ENCODE measurements around the gene PCDH1. TPM values are rescaled to one million over a fixed set of nuclear protein-coding genes. Genes with fewer than 3 reads are reported as not detected.

Gene PCDH1
- total RNA-seq, 1 donor from 2014 or later = 11.5 TPM

DNA sequence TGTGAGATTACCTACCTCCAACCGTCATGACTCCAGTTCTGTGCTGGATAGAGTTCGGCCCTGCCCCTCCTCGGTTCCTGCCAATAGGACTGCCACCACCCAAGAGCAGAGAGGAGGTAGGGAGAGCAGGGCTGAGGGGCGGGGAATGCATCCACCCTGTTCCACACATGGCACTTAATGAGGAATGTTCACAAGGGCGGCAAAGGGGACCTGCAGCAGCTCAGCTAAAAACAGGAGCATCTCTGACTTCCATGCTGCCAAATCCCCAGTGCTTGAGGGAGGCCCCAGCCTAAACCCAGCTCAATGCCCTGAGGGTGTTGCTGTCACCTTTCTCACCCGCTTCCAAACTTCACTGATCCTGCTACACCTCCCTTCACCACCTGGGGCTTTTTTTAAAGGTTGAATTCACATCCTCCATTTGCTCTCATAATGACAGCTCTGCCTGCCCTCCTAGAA, 37.7 kb upstream of the PCDH1 start:
- H3K9me3 Mint-ChIP-seq (ENCODE audit: unreplicated experiment) = no peaks in the 10 kb centered on the region

DNA sequence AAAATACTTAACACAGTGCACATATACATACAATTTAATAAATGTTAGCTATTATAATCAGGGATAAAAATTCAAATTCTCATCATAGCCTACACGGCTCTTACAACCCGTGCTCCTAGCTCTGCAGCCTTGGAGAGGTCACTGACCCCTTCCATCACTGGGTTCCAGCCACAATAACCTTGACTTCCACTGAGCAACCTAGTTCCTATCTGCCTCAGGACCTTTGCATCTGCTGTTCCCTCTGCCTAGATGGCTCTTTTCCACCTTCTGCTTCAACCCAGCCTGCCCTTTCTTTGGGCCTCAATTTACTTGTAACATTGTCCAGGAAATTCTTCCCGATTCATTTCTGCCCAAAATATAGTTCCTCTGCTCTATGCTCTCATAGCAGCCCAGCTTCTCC, 36.6 kb upstream of the PCDH1 start:
- Histone ChIP-seq H3K36me3 (ENCODE audit: insufficient read depth, low read length) (no peaks in the 10 kb centered on the region), H4K20me1 (ENCODE audit: insufficient read depth, low read length) (no peaks in the 10 kb centered on the region), H2AFZ (ENCODE audit: low read depth, low read length) (no peak overlapping the region), H3K4me3 (ENCODE audit: insufficient read depth, low read depth, low read length) (no peak overlapping the region), H3K4me2 (ENCODE audit: low read length) (no peak overlapping the region), H3K9me3 (ENCODE audit: insufficient read depth, low read depth, low read length) (no peaks in the 10 kb centered on the region), H3K27ac (ENCODE audit: low read depth, low read length) (no peak overlapping the region), H3K79me2 (ENCODE audit: insufficient read depth, low read length) (no peaks in the 10 kb centered on the region), H3K9ac (ENCODE audit: low read length) (no peak overlapping the region), H3K27me3 (ENCODE audit: insufficient read depth, low read length) (peaks cover 22% of the 10 kb centered on the region), H3K4me1 (ENCODE audit: insufficient read depth, low read length) (peaks cover 4% of the 10 kb centered on the region)
- Mint-ChIP-seq H3K27ac (ENCODE audit: unreplicated experiment) (no peak overlapping the region), H3K27me3 (ENCODE audit: low read depth, unreplicated experiment) (peaks cover 41% of the 10 kb centered on the region), H3K36me3 (ENCODE audit: low read depth, unreplicated experiment) (no peaks in the 10 kb centered on the region), H3K4me3 (ENCODE audit: unreplicated experiment) (peak overlapping the region; percentile 17), H3K9me3 (ENCODE audit: unreplicated experiment) (no peaks in the 10 kb centered on the region), H3K4me1 (ENCODE audit: low read depth, unreplicated experiment) (no peaks in the 10 kb centered on the region)
- TF ChIP-seq, protein P1, sequence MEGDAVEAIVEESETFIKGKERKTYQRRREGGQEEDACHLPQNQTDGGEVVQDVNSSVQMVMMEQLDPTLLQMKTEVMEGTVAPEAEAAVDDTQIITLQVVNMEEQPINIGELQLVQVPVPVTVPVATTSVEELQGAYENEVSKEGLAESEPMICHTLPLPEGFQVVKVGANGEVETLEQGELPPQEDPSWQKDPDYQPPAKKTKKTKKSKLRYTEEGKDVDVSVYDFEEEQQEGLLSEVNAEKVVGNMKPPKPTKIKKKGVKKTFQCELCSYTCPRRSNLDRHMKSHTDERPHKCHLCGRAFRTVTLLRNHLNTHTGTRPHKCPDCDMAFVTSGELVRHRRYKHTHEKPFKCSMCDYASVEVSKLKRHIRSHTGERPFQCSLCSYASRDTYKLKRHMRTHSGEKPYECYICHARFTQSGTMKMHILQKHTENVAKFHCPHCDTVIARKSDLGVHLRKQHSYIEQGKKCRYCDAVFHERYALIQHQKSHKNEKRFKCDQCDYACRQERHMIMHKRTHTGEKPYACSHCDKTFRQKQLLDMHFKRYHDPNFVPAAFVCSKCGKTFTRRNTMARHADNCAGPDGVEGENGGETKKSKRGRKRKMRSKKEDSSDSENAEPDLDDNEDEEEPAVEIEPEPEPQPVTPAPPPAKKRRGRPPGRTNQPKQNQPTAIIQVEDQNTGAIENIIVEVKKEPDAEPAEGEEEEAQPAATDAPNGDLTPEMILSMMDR (IDR thresholded peaks at IDR 0.05; ENCODE audit: insufficient read depth, low read depth, low read length) = no peak
- no peak for TF ChIP-seq EZH2 (IDR thresholded peaks at IDR 0.05; ENCODE audit: insufficient read depth, low read length)
- DNase-seq (ENCODE audit: low read depth) (no peak), FAIRE-seq (no peak)

More for the DNA sequence above, 37.7 kb upstream of the PCDH1 start:
- Histone ChIP-seq H3K4me3 (ENCODE audit: insufficient read depth, low read depth, low read length) (no peak overlapping the region), H3K79me2 (ENCODE audit: insufficient read depth, low read length) (no peaks in the 10 kb centered on the region), H3K36me3 (ENCODE audit: insufficient read depth, low read length) (no peaks in the 10 kb centered on the region), H3K9me3 (ENCODE audit: insufficient read depth, low read depth, low read length) (no peaks in the 10 kb centered on the region), H3K4me1 (ENCODE audit: insufficient read depth, low read length) (peaks cover 4% of the 10 kb centered on the region), H3K27me3 (ENCODE audit: insufficient read depth, low read length) (peaks cover 22% of the 10 kb centered on the region), H3K9ac (ENCODE audit: low read length) (no peak overlapping the region), H4K20me1 (ENCODE audit: insufficient read depth, low read length) (no peaks in the 10 kb centered on the region), H2AFZ (ENCODE audit: low read depth, low read length) (no peak overlapping the region), H3K27ac (ENCODE audit: low read depth, low read length) (no peak overlapping the region), H3K4me2 (ENCODE audit: low read length) (no peak overlapping the region)
- FAIRE-seq (no peak), DNase-seq (ENCODE audit: low read depth) (no peak)
- Mint-ChIP-seq H3K36me3 (ENCODE audit: low read depth, unreplicated experiment) (no peaks in the 10 kb centered on the region), H3K4me3 (ENCODE audit: unreplicated experiment) (no peak overlapping the region), H3K27me3 (ENCODE audit: low read depth, unreplicated experiment) (peaks cover 41% of the 10 kb centered on the region), H3K27ac (ENCODE audit: unreplicated experiment) (no peak overlapping the region), H3K4me1 (ENCODE audit: low read depth, unreplicated experiment) (no peaks in the 10 kb centered on the region)
- TF ChIP-seq, protein P1 (IDR thresholded peaks at IDR 0.05; ENCODE audit: insufficient read depth, low read depth, low read length) = no peak
- no peak for TF ChIP-seq EZH2 (IDR thresholded peaks at IDR 0.05; ENCODE audit: insufficient read depth, low read length)

DNA sequence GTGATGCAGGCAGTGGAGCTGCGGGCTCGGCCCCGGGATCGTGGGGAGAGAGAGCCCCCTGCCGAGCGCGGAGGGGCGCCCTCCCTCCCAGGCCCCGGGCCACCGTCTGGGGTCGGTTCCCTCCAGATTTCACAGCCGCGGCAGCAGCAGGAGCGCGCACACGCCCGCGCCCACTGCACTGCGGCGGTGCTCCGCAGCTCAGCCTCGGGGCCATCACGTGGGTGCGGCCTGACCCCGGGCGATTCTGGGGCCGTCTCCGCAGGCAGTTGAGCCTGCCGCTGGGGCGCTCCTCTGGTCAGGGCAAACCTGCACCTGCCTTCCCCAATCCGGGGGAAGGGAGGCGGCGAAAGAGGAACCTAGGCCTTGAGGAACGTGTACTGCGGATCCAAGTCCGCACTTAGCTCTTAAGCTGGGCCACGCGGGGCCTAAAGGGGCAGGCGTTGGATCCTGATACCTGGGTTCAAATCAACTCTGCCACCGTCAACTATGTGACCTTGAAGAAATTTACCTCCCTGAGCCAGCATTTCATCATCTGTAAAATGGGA, 36.1 kb upstream of the PCDH1 start:
- Histone ChIP-seq H3K9me3 (ENCODE audit: insufficient read depth, low read depth, low read length) (no peaks in the 10 kb centered on the region), H4K20me1 (ENCODE audit: insufficient read depth, low read length) (no peaks in the 10 kb centered on the region), H3K79me2 (ENCODE audit: insufficient read depth, low read length) (no peaks in the 10 kb centered on the region), H2AFZ (ENCODE audit: low read depth, low read length) (peak overlapping the region; percentile 68), H3K9ac (ENCODE audit: low read length) (peak overlapping the region; percentile 46), H3K4me3 (ENCODE audit: insufficient read depth, low read depth, low read length) (peak overlapping the region; percentile 38), H3K36me3 (ENCODE audit: insufficient read depth, low read length) (no peaks in the 10 kb centered on the region), H3K4me1 (ENCODE audit: insufficient read depth, low read length) (peaks cover 4% of the 10 kb centered on the region), H3K27me3 (ENCODE audit: insufficient read depth, low read length) (peaks cover 22% of the 10 kb centered on the region), H3K27ac (ENCODE audit: low read depth, low read length) (no peak overlapping the region), H3K4me2 (ENCODE audit: low read length) (peak overlapping the region; percentile 83)
- H3K27ac Mint-ChIP-seq (ENCODE audit: unreplicated experiment) = no peak overlapping the region
- H3K36me3 Mint-ChIP-seq (ENCODE audit: low read depth, unreplicated experiment) = no peaks in the 10 kb centered on the region
- peaks cover 41% of the 10 kb centered on the region for H3K27me3 Mint-ChIP-seq (ENCODE audit: low read depth, unreplicated experiment)
- DNase-seq (ENCODE audit: low read depth) (no peak), FAIRE-seq (no peak)
- no peaks in the 10 kb centered on the region for H3K4me1 Mint-ChIP-seq (ENCODE audit: low read depth, unreplicated experiment)
- no peaks in the 10 kb centered on the region for H3K9me3 Mint-ChIP-seq (ENCODE audit: unreplicated experiment)
- TF ChIP-seq EZH2 (IDR thresholded peaks at IDR 0.05; ENCODE audit: insufficient read depth, low read length) = no peak
- TF ChIP-seq, protein P1 (IDR thresholded peaks at IDR 0.05; ENCODE audit: insufficient read depth, low read depth, low read length) = no peak
- H3K4me3 Mint-ChIP-seq (ENCODE audit: unreplicated experiment) = peak overlapping the region; percentile 42

Measured in astrocyte (in vitro differentiated cells and primary cell).